HUDEP-2 (cell line): ENCODE data around the gene KIR3DL1.
"Not testable (repeated sequence)": the region's sequence is repeated elsewhere in the genome, so short reads cannot be mapped to it uniquely, and the experiment has no call there.

Experiments
- DNase-seq, 76 experiments: peaks; one replicate each; lab custom pipeline; 2025; ENCODE audit not compliant: unreplicated experiment in 76 of 76; lab: John Stamatoyannopoulos, UW

Gene KIR3DL1

GRCh38 chr19:54816251-54816650, at the start of gene KIR3DL1:
Gene KIR3DL1 (plus strand): TSS chr19:54816468.
- not testable (repeated sequence) for DNase-seq

DNA sequence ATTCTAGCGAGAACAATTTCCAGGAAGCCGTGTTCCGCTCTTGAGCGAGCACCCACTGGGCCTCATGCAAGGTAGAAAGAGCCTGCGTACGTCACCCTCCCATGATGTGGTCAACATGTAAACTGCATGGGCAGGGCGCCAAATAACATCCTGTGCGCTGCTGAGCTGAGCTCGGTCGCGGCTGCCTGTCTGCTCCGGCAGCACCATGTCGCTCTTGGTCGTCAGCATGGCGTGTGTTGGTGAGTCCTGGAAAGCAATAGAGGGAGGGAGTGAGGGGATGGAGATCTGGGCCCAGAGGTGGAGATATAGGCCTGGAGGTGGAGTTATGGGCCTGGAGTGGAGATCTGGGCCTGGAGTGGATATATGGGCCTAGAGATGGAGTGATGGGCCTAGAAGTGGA, 46.6 kb upstream of the KIR3DL1 start, which contains the start of gene KIR2DL1:
Gene KIR2DL1, plus strand, starts transcription at position 148 of the 400 bp plus-strand sequence. Its CDS starts 58 bp downstream, at position 206.
- not testable (repeated sequence) for DNase-seq

GRCh38 chr19:54770511-54770910, 45.8 kb upstream of the KIR3DL1 start:
- not testable (repeated sequence) for DNase-seq

DNA sequence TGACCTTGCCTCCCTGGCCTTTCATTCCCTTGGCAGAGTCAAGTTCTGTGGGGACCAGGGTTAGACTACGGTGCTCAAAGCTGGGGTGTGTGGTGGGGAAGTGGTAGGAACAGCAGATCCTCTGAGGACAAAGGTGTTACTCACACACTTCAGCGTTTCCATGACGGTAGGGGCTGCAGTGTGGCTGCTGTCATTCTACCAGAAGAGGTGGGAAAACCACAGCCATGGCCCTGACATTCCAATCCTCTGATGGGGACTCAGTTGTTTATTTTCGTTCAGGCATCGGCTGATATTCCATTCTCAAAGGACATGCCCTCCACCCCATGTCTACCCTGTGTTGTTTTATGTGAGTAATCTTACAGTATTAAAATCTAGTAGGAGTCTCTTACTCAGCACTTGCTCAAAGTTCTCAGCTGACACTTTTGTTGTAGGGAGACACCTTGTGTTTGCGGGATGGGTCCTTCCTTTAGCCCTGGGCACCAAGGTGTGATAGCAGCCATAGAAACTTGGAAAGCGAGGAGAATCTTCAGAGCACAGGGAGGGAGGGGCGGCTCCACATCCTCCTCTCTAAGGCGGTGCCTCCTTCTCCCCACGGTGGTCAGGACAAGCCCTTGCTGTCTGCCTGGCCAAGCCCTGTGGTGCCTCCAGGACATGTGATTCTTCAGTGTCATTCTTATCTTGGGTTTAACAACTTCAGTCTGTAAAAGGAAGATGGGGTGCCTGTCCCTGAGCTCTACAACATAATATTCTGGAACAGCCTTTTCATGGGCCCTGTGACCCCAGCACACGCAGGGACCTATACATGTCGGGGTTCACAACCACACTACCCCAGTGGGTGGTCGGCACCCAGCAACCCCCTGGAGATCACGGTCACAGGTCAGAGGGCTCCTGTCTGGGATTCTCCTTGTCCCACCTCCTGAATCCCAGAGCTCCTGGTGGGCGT, 45.0 kb upstream of the KIR3DL1 start:
- DNase-seq = not testable (repeated sequence)

GRCh38 chr19:54772666-54773065, 43.6 kb upstream of the KIR3DL1 start:
- not testable (repeated sequence) for DNase-seq

- not testable (repeated sequence) for DNase-seq
Measured at GRCh38 chr19:54775095-54775815, 41.0 kb upstream of the KIR3DL1 start.

DNA sequence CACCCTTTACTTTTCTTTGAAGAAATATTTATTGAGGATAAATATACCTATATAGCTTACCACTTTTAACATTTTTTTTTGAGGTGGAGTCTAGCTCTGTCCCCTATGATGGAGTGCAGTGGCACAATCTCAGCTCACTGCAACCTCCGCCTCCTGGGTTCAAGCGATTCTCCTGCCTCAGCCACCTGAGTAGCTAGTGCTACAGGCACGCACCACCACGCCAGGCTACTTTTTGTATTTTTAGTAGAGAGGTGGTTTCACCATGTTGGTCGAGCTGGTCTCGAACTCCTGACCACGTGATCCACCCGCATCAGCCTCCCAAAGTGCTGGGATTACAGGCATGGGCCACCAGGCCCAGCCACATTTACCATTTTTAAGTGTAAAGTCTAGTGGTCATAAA, 40.4 kb upstream of the KIR3DL1 start:
- not testable (repeated sequence) for DNase-seq

DNA sequence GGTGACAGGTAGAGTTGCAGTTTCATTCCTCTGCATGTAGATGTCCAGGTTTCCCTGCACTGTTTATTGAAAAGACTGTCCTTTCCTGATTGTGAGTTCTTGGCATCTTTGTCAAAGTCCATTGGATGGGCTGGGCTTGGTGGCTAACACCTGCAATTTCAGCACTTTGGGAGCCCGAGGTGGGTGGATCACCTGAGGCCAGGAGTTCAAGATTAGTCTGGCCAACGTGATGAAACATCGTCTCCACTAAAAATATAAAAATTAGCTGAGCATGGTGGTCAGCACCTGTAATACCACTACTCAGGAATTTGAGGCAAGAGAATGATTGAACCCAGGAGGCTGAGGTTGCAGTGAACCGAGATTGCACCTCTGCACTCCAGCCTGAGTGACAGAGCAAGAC, 38.4 kb upstream of the KIR3DL1 start:
- not testable (repeated sequence) for DNase-seq

DNA sequence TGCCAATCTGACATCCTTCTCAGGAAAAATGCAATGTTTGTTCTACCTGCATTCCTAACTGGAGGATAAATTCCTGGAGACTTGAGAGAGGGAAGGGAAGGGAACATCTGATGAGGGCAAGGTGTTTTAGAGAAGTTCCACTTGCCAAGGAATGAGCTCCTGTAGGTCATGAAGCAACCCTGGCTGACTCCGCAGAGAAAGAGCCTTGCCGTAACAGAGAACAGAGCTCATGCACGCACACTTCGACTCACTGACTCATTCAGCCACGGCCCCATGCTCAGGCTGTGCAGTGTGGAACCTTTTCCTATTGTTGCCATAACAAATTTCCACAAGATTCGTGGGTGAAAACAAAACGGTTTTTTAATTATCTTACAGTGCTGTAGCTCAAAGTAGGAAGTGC, 37.4 kb upstream of the KIR3DL1 start:
- DNase-seq = not testable (repeated sequence)

- not testable (repeated sequence) for DNase-seq
Measured at GRCh38 chr19:54782916-54783315, 33.4 kb upstream of the KIR3DL1 start.

DNA sequence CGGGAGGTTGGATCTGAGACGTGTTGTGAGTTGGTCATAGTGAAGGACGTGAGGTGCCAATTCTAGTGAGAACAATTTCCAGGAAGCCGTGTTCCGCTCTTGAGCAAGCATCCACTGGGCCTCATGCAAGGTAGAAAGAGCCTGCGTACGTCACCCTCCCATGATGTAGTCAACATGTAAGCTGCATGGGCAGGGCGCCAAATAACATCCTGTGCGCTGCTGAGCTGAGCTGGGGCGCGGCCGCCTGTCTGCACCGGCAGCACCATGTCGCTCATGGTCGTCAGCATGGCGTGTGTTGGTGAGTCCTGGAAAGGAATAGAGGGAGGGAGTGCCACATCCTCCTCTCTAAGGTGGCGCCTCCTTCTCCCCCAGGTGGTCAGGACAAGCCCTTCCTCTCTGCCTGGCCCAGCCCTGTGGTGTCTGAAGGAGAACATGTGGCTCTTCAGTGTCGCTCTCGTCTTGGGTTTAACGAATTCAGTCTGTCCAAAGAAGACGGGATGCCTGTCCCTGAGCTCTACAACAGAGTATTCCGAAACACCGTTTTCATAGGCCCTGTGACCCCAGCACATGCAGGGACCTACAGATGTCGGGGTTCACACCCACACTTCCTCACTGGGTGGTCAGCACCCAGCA, 30.1 kb upstream of the KIR3DL1 start:
- not testable (repeated sequence) for DNase-seq

- DNase-seq = not testable (repeated sequence)
Measured at GRCh38 chr19:54788154-54788553, 28.1 kb upstream of the KIR3DL1 start.

GRCh38 chr19:54790711-54791110, 25.6 kb upstream of the KIR3DL1 start:
- DNase-seq = no peak

GRCh38 chr19:54791476-54791875, 24.8 kb upstream of the KIR3DL1 start:
- no peak for DNase-seq

DNA sequence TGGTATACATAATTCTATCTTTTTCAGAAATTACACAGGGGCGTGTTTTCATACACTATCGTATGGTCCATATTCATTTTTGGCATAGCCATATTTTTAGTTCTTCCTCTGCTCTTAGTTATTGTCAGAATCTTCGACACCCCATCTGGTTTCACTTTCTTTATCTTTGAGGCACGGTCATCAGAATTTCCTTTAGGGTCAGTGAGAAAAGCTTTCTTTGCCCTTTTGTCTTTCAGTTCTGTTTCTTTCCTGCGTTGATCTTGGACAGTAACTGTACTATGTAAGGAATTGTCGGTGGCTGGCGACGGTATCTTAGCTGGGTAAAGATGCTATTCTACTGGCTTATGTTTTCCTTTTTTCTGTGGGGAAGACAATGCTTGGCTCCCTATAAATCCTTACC, 23.5 kb upstream of the KIR3DL1 start:
- no peak for DNase-seq

DNA sequence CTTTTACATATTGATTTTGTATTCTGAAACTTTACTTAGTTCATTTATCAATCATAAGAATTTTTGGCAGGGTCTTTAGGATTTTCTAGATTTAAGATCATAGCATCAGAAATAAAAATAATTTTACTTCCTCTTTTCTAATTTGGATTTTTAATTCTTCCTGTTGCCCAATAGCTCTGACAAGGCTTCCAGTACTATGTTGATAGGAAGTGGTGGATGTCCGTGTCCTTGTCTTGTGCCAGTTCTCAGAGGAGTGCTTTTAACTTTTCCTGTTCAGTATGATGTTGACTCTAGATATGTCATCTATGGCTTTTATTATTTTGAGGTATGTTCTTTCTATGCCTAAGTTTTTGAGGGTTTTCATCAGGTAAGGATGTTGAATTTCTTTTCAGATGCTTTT, 20.5 kb upstream of the KIR3DL1 start:
- no peak for DNase-seq

- no peak for DNase-seq
Measured at GRCh38 chr19:54803410-54803809, 12.9 kb upstream of the KIR3DL1 start, which contains the start of gene KIR2DL4. Gene KIR2DL4 (plus strand): TSS chr19:54803610. CDS start chr19:54803652, 42 bp downstream.

- no peak for DNase-seq
Measured at GRCh38 chr19:54804101-54804500, 12.2 kb upstream of the KIR3DL1 start.

- no peak for DNase-seq
Measured at GRCh38 chr19:54804571-54804970, 11.7 kb upstream of the KIR3DL1 start.

GRCh38 chr19:54805665-54806515, 10.4 kb upstream of the KIR3DL1 start:
- DNase-seq = no peak
